ENCODE measurements around the gene FAM163B. TPM values are rescaled to one million over a fixed set of nuclear protein-coding genes. Genes with fewer than 3 reads are reported as not detected.
A peak's percentile ranks its signal among the peaks of the same experiment; 100 is the strongest.
"Not testable (repeated sequence)": the region's sequence is repeated elsewhere in the genome, so short reads cannot be mapped to it uniquely, and the experiment has no call there.

The FAM163B gene
- polyA plus RNA-seq, 3 donors from 2014 or later: not detected

- Mint-ChIP-seq H3K4me3 (no peak overlapping the region), H3K36me3 (no peaks in the 10 kb centered on the region), H3K27ac (no peak overlapping the region), H3K27me3 (ENCODE audit: low read depth in 3 of 3) (peaks cover 4 to 13% (median 5%) of the 10 kb centered on the region in 3 donors), H3K9me3 (no peaks in the 10 kb centered on the region), H3K4me1 (peaks cover 0 to 2% of the 10 kb centered on the region in 2 donors)
- DNase-seq: no peak
These were observed 42.8 kb downstream of the FAM163B start for GRCh38 chr9:133566382-133566781.

- H3K4me3 Mint-ChIP-seq: no peak overlapping the region
- no peak overlapping the region for H3K27ac Mint-ChIP-seq
- peaks cover 7 to 15% (median 7%) of the 10 kb centered on the region in 3 donors for H3K27me3 Mint-ChIP-seq (ENCODE audit: low read depth in 3 of 3)
- no peaks in the 10 kb centered on the region for H3K36me3 Mint-ChIP-seq
- DNase-seq: no peak
- no peaks in the 10 kb centered on the region for H3K9me3 Mint-ChIP-seq
- peaks cover 0 to 5% of the 10 kb centered on the region in 2 donors for H3K4me1 Mint-ChIP-seq
These were observed 44.6 kb downstream of the FAM163B start for GRCh38 chr9:133564451-133565116.

GRCh38 chr9:133563814-133564213 lies 45.4 kb downstream of the FAM163B start:
- H3K4me3 Mint-ChIP-seq, DNase-seq, H3K4me1 Mint-ChIP-seq, H3K36me3 Mint-ChIP-seq, H3K9me3 Mint-ChIP-seq: not testable (repeated sequence)
- Mint-ChIP-seq H3K27ac (peak overlapping the region in 1 of 6 donors; percentile 31), H3K27me3 (ENCODE audit: low read depth in 3 of 3) (peaks cover 6 to 14% (median 9%) of the 10 kb centered on the region in 3 donors)

- Mint-ChIP-seq H3K27me3 (ENCODE audit: low read depth in 3 of 3) (peaks cover 6 to 13% (median 11%) of the 10 kb centered on the region in 3 donors), H3K27ac (peak overlapping the region in 2 of 6 donors; percentile 31 to 48), H3K4me1 (peaks cover 8 to 12% of the 10 kb centered on the region in 2 donors), H3K36me3 (no peaks in the 10 kb centered on the region), H3K4me3 (no peak overlapping the region), H3K9me3 (no peaks in the 10 kb centered on the region)
- DNase-seq: no peak
These were observed 45.8 kb downstream of the FAM163B start for GRCh38 chr9:133563291-133563796.

GRCh38 chr9:133562611-133563290 lies 46.4 kb downstream of the FAM163B start:
- Mint-ChIP-seq H3K27me3 (ENCODE audit: low read depth in 3 of 3) (peaks cover 11 to 14% (median 13%) of the 10 kb centered on the region in 3 donors), H3K36me3 (no peaks in the 10 kb centered on the region), H3K4me3 (no peak overlapping the region), H3K27ac (no peak overlapping the region), H3K4me1 (peaks cover 14 to 18% of the 10 kb centered on the region in 2 donors), H3K9me3 (no peaks in the 10 kb centered on the region)
- DNase-seq: no peak

GRCh38 chr9:133561976-133562554 lies 47.1 kb downstream of the FAM163B start:
- H3K27me3 Mint-ChIP-seq (ENCODE audit: low read depth in 3 of 3): peaks cover 11 to 14% (median 13%) of the 10 kb centered on the region in 3 donors
- no peak overlapping the region for H3K27ac Mint-ChIP-seq
- H3K9me3 Mint-ChIP-seq: no peaks in the 10 kb centered on the region
- H3K4me3 Mint-ChIP-seq: no peak overlapping the region
- no peaks in the 10 kb centered on the region for H3K36me3 Mint-ChIP-seq
- DNase-seq: no peak
- H3K4me1 Mint-ChIP-seq: peaks cover 18 to 20% of the 10 kb centered on the region in 2 donors

GRCh38 chr9:133560944-133561343 lies 48.2 kb downstream of the FAM163B start:
- Mint-ChIP-seq H3K27me3 (ENCODE audit: low read depth in 3 of 3) (peaks cover 11 to 14% (median 13%) of the 10 kb centered on the region in 3 donors), H3K4me3 (no peak overlapping the region), H3K27ac (no peak overlapping the region), H3K9me3 (no peaks in the 10 kb centered on the region), H3K4me1 (peaks cover 18 to 21% of the 10 kb centered on the region in 2 donors), H3K36me3 (no peaks in the 10 kb centered on the region)
- no peak for DNase-seq

GRCh38 chr9:133560311-133560710 lies 48.9 kb downstream of the FAM163B start:
- Mint-ChIP-seq H3K27me3 (ENCODE audit: low read depth in 3 of 3) (peaks cover 11 to 14% (median 13%) of the 10 kb centered on the region in 3 donors), H3K4me1 (peaks cover 18 to 21% of the 10 kb centered on the region in 2 donors), H3K4me3 (no peak overlapping the region), H3K27ac (no peak overlapping the region), H3K9me3 (no peaks in the 10 kb centered on the region), H3K36me3 (no peaks in the 10 kb centered on the region)
- no peak for DNase-seq

GRCh38 chr9:133558191-133559126 lies 50.7 kb downstream of the FAM163B start:
- H3K36me3 Mint-ChIP-seq: no peaks in the 10 kb centered on the region
- no peaks in the 10 kb centered on the region for H3K9me3 Mint-ChIP-seq
- DNase-seq: peak; percentile 64 to 76 (median 71)
- peak overlapping the region; percentile 58 to 78 (median 72) for H3K4me3 Mint-ChIP-seq
- H3K27ac Mint-ChIP-seq: peak overlapping the region in 5 of 6 donors; percentile 18 to 89 (median 70)
- H3K27me3 Mint-ChIP-seq (ENCODE audit: low read depth in 3 of 3): peaks cover 8 to 13% (median 8%) of the 10 kb centered on the region in 3 donors
- H3K4me1 Mint-ChIP-seq: peaks cover 18 to 21% of the 10 kb centered on the region in 2 donors

GRCh38 chr9:133557581-133557980 lies 51.6 kb downstream of the FAM163B start:
- no peaks in the 10 kb centered on the region for H3K36me3 Mint-ChIP-seq
- H3K27me3 Mint-ChIP-seq (ENCODE audit: low read depth in 3 of 3): peaks cover 7 to 10% (median 8%) of the 10 kb centered on the region in 3 donors
- H3K27ac Mint-ChIP-seq: no peak overlapping the region
- H3K4me1 Mint-ChIP-seq: peaks cover 18 to 19% of the 10 kb centered on the region in 2 donors
- no peaks in the 10 kb centered on the region for H3K9me3 Mint-ChIP-seq
- no peak for DNase-seq
- peak overlapping the region in 1 of 5 donors; percentile 76 for H3K4me3 Mint-ChIP-seq

- Mint-ChIP-seq H3K9me3 (no peaks in the 10 kb centered on the region), H3K4me3 (no peak overlapping the region), H3K27me3 (ENCODE audit: low read depth in 3 of 3) (peaks cover 8 to 10% (median 9%) of the 10 kb centered on the region in 3 donors), H3K27ac (no peak overlapping the region), H3K36me3 (no peaks in the 10 kb centered on the region), H3K4me1 (peaks cover 18 to 19% of the 10 kb centered on the region in 2 donors)
- no peak for DNase-seq
These were observed 52.8 kb downstream of the FAM163B start for GRCh38 chr9:133556354-133556753.

GRCh38 chr9:133554729-133555128 lies 54.5 kb downstream of the FAM163B start:
- H3K4me1 Mint-ChIP-seq: peaks cover 17 to 18% of the 10 kb centered on the region in 2 donors

More at GRCh38 chr9:133554729-133555128, 54.5 kb downstream of the FAM163B start:
- H3K9me3 Mint-ChIP-seq: no peaks in the 10 kb centered on the region
- DNase-seq: no peak
- H3K27ac Mint-ChIP-seq: no peak overlapping the region
- no peak overlapping the region for H3K4me3 Mint-ChIP-seq
- peaks cover 7 to 9% (median 9%) of the 10 kb centered on the region in 3 donors for H3K27me3 Mint-ChIP-seq (ENCODE audit: low read depth in 3 of 3)
- no peaks in the 10 kb centered on the region for H3K36me3 Mint-ChIP-seq

Data from immature natural killer cell (primary cell).